ENCODE measurements around the gene STIM1.
"Not testable (repeated sequence)": the region's sequence is repeated elsewhere in the genome, so short reads cannot be mapped to it uniquely, and the experiment has no call there.

Gene STIM1

GRCh38 chr11:4039011-4039410 is 183.5 kb downstream of the STIM1 start:
- no peak for DNase-seq

- no peak for DNase-seq
Measured at GRCh38 chr11:4040461-4040860, 185.0 kb downstream of the STIM1 start.

- DNase-seq, result no peak
Measured at GRCh38 chr11:4041731-4042391, 186.4 kb downstream of the STIM1 start.

- no peak for DNase-seq
Measured at GRCh38 chr11:4044976-4045646, 189.6 kb downstream of the STIM1 start.

- no peak for DNase-seq
Measured at GRCh38 chr11:4048340-4048739, 192.9 kb downstream of the STIM1 start.

- DNase-seq, result no peak
Measured at GRCh38 chr11:4049006-4049405, 193.5 kb downstream of the STIM1 start.

- peak; percentile 4 to 15 for DNase-seq
Measured at GRCh38 chr11:4050138-4050537, 194.7 kb downstream of the STIM1 start.

GRCh38 chr11:4053200-4053599 is 197.7 kb downstream of the STIM1 start:
- DNase-seq, result not testable (repeated sequence)

GRCh38 chr11:4054643-4055042 is 199.2 kb downstream of the STIM1 start:
- DNase-seq, result no peak

- DNase-seq, result no peak
Measured at GRCh38 chr11:4059424-4059823, 204.0 kb downstream of the STIM1 start.

- no peak for DNase-seq
Measured at GRCh38 chr11:4060182-4060923, 204.9 kb downstream of the STIM1 start.

- DNase-seq, result no peak
Measured at GRCh38 chr11:4061700-4062099, 206.2 kb downstream of the STIM1 start.

- DNase-seq, result no peak
Measured at GRCh38 chr11:4063348-4063747, 207.9 kb downstream of the STIM1 start.

GRCh38 chr11:4064278-4064955 is 209.0 kb downstream of the STIM1 start:
- DNase-seq, result no peak

- DNase-seq, result no peak
Measured at GRCh38 chr11:4065086-4065485, 209.6 kb downstream of the STIM1 start.

- no peak for DNase-seq
Measured at GRCh38 chr11:4065601-4066377, 210.3 kb downstream of the STIM1 start.

GRCh38 chr11:4066910-4067309 is 211.4 kb downstream of the STIM1 start:
- DNase-seq, result peak; percentile 73 to 83

GRCh38 chr11:4068962-4069361 is 213.5 kb downstream of the STIM1 start:
- peak; percentile 49 to 55 for DNase-seq

- no peak for DNase-seq
Measured at GRCh38 chr11:4071325-4071724, 215.9 kb downstream of the STIM1 start.

GRCh38 chr11:4071914-4072313 is 216.4 kb downstream of the STIM1 start:
- no peak for DNase-seq

GRCh38 chr11:4072668-4073285 is 217.3 kb downstream of the STIM1 start:
- DNase-seq, result peak; percentile 86 to 96

- DNase-seq, result no peak
Measured at GRCh38 chr11:4074266-4074665, 218.8 kb downstream of the STIM1 start.
